Measurements from ENCODE around the gene ASIC2.

ASIC2 gene

GRCh38 chr17:33292981-33293867 lies at the start of gene ASIC2:
ASIC2 (minus strand) TSS chr17:33293295.
- no peak for DNase-seq

- DNase-seq = no peak
These were observed 48.9 kb upstream of the ASIC2 start for GRCh38 chr17:33342025-33342424.

GRCh38 chr17:33338242-33338641 lies 45.1 kb upstream of the ASIC2 start:
- no peak for DNase-seq

GRCh38 chr17:33335491-33336173 lies 42.5 kb upstream of the ASIC2 start:
- DNase-seq = no peak

GRCh38 chr17:33334703-33335102 lies 41.6 kb upstream of the ASIC2 start:
- DNase-seq = no peak

GRCh38 chr17:33330877-33331276 lies 37.8 kb upstream of the ASIC2 start:
- DNase-seq = no peak

- DNase-seq = peak; percentile 26
These were observed 35.0 kb upstream of the ASIC2 start for GRCh38 chr17:33328129-33328528.

- no peak for DNase-seq
These were observed 31.6 kb upstream of the ASIC2 start for GRCh38 chr17:33324736-33325135.

- DNase-seq = no peak
These were observed 29.0 kb upstream of the ASIC2 start for GRCh38 chr17:33322063-33322462.

GRCh38 chr17:33318241-33318640 lies 25.1 kb upstream of the ASIC2 start:
- DNase-seq = no peak

GRCh38 chr17:33316746-33317145 lies 23.7 kb upstream of the ASIC2 start:
- DNase-seq = no peak

- no peak for DNase-seq
These were observed 17.2 kb upstream of the ASIC2 start for GRCh38 chr17:33310296-33310695.

GRCh38 chr17:33303254-33303653 lies 10.2 kb upstream of the ASIC2 start:
- no peak for DNase-seq

- DNase-seq = no peak
These were observed 9.3 kb upstream of the ASIC2 start for GRCh38 chr17:33302394-33302793.

GRCh38 chr17:33300241-33300640 lies 7.1 kb upstream of the ASIC2 start:
- no peak for DNase-seq

- DNase-seq = no peak
These were observed 6.0 kb upstream of the ASIC2 start for GRCh38 chr17:33299115-33299514.

- DNase-seq = no peak
These were observed 4.5 kb upstream of the ASIC2 start for GRCh38 chr17:33297643-33298042.

GRCh38 chr17:33294994-33295393 lies 1.9 kb upstream of the ASIC2 start:
- no peak for DNase-seq

- DNase-seq = peak; percentile 24
These were observed 704 bp downstream of the ASIC2 start for GRCh38 chr17:33292201-33292980.

GRCh38 chr17:33291248-33292200 lies 1.6 kb downstream of the ASIC2 start:
- DNase-seq = peak; percentile 43

- DNase-seq = no peak
These were observed 2.8 kb downstream of the ASIC2 start for GRCh38 chr17:33290253-33290652.

- no peak for DNase-seq
These were observed 4.1 kb downstream of the ASIC2 start for GRCh38 chr17:33288954-33289353.

Data from right hindlimb (tissue), 1 donor.